VCaP (cell line): ENCODE results near the gene JOSD2.

ENCODE experiments used
- H3K27ac ChIP-seq: fragments of 450-650 bp; 2 replicates; pipeline ENCODE4 v1.5.1; 2017
- TF ChIP-seq, protein P1 (sequence below): fragments of 450-650 bp; conservative IDR thresholded peaks from 2 replicates; pipeline ENCODE4 v1.5.1; 2017; ENCODE audit warnings: mild to moderate bottlenecking, moderate library complexity

Gene JOSD2

DNA sequence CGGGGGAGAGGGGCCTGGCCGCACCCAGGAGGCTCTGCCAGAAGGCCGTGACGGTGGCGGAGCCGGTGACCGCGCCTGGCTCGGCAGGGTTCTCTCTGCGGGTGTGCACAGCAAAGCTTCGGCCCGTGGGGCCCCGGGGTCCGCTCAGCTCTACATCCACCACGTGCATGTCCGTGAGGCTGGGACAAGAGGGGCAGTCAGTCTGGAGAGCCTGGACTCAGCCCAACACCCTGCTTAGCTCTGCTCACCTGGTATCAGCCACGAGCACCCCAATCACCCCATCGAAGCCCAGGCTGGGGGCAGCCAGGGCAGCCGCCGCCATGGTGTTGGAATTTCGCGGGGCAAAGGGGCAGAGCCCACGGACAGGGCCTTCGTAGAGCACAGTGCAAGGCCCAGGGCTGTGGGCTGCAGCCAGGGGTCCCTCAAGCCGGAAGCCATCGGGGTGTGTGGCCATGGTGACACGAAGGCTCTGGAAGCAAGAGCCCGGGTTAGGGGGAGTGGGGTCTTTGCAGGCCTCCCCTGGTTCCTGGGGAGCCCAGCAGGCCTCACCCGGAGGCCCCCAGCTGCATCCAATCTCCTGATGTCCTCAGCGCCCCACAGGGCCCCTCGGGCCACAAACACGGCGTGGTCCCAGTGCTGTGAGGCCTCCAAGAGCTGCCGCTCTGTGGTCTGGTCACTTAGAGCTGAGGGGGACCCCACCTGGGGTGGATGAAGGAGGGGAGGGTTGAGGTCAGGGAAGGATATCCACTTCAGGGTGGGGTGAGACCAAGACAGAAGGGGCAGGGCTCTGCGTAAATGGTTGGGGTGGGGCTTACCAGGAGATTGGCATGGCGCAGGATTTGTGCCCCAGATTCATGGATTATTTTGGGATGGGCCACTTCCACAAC, 1.4 kb upstream of the JOSD2 start:
- peak overlapping the region; percentile 66; the same call in 1 of the 2 replicates for H3K27ac ChIP-seq
- TF ChIP-seq, protein P1, sequence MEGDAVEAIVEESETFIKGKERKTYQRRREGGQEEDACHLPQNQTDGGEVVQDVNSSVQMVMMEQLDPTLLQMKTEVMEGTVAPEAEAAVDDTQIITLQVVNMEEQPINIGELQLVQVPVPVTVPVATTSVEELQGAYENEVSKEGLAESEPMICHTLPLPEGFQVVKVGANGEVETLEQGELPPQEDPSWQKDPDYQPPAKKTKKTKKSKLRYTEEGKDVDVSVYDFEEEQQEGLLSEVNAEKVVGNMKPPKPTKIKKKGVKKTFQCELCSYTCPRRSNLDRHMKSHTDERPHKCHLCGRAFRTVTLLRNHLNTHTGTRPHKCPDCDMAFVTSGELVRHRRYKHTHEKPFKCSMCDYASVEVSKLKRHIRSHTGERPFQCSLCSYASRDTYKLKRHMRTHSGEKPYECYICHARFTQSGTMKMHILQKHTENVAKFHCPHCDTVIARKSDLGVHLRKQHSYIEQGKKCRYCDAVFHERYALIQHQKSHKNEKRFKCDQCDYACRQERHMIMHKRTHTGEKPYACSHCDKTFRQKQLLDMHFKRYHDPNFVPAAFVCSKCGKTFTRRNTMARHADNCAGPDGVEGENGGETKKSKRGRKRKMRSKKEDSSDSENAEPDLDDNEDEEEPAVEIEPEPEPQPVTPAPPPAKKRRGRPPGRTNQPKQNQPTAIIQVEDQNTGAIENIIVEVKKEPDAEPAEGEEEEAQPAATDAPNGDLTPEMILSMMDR = no peak

DNA sequence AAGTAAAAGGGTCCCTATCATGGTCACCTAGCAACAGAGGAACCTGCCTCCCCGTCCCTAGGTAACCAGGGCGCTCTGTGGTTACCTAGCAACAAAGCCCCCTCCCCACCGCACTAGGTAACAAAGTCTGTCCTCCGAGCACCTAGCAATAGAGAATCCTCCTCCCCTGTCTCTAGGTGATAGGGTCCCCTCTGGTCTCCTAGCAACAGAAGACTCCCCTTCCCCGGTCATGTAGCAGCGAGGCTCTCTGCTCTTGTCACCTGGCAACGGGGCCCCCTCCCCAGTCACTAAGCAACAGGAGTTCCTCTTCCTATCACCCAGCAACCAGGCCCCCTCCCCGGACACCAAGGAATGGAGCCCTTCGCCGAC, 307 bp downstream of the JOSD2 start:
- TF ChIP-seq, protein P1 = no peak

DNA sequence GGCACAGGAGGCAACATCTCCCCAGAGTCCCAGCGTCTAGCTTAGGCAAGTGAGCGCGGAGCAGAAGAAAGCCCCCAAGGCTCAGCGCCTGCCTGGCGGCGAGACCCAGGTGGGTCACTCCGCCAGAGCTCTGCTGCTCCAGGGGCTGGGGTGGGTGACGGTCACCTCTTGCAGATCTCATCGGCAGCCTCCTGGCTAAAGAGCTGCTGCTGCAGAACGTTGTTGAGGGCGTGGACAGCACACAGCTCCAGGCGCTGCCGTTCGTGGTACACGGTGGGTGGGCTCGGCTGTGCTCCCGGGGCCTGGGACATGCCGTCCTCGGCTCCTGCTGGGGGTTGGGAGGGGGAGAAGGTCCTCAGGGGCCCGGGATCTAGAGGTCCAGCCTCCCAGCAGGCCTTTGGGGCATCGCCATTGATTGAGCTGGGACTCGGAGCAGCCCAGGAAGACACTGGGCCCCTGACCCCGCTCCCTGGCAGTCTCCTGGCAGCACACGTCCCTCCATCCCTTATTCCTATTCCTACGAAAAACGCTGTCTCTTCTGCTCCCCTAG, 795 bp downstream of the JOSD2 start:
- peak overlapping the region; percentile 66; the same call in 1 of the 2 replicates for H3K27ac ChIP-seq
- TF ChIP-seq, protein P1 = no peak

More for the DNA sequence above, 307 bp downstream of the JOSD2 start:
- H3K27ac ChIP-seq = peak overlapping the region; percentile 66

DNA sequence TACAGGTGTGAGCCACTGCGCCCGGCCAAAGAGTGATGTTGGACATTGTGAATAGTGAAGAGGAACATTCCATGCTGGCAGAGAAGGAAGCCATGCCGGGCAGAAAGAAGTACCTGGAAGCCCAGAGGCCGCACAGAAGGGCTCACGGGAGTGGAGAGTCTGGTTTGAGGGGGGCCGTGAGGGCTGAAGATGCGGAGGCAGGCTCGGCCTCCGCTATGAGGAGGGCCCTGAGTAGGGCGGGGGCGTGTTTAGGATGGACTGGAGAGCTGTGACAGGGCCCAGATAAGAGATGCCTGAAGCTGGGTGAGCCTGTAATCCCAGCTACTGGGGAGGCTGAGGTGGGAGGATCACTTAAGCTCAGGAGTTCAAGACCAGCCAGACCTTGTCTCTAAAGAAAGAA, 1.6 kb downstream of the JOSD2 start:
- no peak overlapping the region for H3K27ac ChIP-seq
- TF ChIP-seq, protein P1 = no peak

DNA sequence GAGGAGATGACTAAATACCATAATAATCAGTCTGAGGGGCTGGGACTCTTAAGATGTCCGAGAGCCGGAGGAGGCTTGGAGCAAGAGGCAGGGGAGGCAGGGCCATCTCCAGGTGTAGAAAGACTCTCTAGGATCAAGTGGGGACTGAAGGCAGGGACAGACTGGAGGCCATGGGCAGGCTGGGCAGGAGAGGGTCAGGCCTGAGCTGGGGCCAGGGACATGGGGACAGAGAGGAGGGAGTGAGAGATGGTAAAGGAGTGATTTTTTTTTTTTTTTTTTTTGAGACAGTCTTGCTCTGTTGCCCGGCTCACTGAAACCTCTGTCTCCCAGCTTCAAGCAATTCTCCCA, 2.2 kb downstream of the JOSD2 start:
- no peak overlapping the region for H3K27ac ChIP-seq
- TF ChIP-seq, protein P1 = no peak

DNA sequence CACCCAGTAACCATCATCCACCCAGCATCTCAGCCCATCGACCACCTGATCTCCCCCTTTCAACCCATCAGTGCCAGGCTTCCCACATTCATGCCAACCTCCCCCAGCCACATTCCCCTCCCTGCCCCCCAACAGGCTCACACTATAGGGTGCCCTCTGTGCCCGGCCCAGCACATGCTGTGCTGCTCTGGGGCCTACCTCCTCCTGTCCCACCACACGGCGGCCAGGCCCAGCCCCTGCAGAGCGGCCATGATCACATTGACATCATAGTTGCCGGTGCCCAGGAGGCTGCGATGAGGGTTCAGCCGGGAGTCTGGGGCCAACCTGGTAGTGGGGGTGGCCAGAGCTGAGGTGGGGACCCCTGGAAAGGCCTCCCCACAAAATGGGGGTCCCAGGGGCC, 3.6 kb downstream of the JOSD2 start:
- TF ChIP-seq, protein P1 = no peak
- no peak overlapping the region for H3K27ac ChIP-seq

DNA sequence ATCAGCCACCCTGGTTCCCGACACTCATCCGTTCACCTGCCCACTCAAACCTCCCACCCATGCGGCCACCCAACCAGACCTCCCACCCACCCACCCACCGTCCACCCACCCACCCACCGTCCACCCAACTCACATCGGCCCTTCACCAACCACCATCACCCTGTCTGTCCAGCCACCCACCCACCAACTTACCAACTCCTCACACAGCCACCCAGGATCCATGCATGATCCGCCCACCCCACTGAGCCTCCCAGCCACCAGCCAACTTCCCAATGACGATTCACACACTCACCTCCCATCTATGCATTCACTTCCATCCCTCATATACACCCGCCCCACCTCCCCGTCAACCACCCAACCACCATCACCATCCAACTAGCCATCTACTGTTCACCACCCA, 4.3 kb downstream of the JOSD2 start:
- no peak overlapping the region for H3K27ac ChIP-seq

More for the DNA sequence above, 4.3 kb downstream of the JOSD2 start:
- TF ChIP-seq, protein P1 = no peak
